ENCODE data around the gene KNCN. TPM values are rescaled to one million over a fixed set of nuclear protein-coding genes. Genes with fewer than 3 reads are reported as not detected.

Gene KNCN
- total RNA-seq, 1 donor from 2014 or later = not detected

DNA sequence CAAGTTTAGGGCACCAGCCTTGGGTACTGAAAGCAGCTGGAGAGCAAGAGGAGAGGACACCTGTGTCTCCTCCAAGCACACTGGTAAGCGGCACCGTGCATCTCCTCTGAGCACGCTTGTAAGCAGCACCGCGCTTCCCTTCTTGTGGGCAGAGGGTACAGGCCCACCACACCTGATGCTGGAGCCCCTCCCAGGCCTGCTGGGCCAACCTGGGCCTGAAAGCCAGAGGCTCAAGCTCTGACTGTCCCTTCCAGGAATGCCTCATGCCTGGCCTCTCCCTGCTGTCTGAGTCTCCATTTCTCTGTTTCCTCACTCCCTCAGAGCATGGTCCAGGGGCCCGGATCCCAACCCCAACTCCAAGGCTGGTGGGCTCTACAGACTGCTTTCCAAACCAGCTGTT, 35.9 kb downstream of the KNCN start:
- DNase-seq (ENCODE audit: low read depth) (no peak), FAIRE-seq (no peak)
- Histone ChIP-seq H3K4me3 (ENCODE audit: low read depth, low read length) (no peak overlapping the region), H3K36me3 (ENCODE audit: control insufficient read depth, insufficient read depth, low read length) (no peaks in the 10 kb centered on the region), H3K27me3 (ENCODE audit: control insufficient read depth, insufficient read depth, low read length) (no peaks in the 10 kb centered on the region)
- TF ChIP-seq, protein P1, sequence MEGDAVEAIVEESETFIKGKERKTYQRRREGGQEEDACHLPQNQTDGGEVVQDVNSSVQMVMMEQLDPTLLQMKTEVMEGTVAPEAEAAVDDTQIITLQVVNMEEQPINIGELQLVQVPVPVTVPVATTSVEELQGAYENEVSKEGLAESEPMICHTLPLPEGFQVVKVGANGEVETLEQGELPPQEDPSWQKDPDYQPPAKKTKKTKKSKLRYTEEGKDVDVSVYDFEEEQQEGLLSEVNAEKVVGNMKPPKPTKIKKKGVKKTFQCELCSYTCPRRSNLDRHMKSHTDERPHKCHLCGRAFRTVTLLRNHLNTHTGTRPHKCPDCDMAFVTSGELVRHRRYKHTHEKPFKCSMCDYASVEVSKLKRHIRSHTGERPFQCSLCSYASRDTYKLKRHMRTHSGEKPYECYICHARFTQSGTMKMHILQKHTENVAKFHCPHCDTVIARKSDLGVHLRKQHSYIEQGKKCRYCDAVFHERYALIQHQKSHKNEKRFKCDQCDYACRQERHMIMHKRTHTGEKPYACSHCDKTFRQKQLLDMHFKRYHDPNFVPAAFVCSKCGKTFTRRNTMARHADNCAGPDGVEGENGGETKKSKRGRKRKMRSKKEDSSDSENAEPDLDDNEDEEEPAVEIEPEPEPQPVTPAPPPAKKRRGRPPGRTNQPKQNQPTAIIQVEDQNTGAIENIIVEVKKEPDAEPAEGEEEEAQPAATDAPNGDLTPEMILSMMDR (IDR thresholded peaks at IDR 0.05; ENCODE audit: insufficient read depth, low read length, severe bottlenecking) = no peak

DNA sequence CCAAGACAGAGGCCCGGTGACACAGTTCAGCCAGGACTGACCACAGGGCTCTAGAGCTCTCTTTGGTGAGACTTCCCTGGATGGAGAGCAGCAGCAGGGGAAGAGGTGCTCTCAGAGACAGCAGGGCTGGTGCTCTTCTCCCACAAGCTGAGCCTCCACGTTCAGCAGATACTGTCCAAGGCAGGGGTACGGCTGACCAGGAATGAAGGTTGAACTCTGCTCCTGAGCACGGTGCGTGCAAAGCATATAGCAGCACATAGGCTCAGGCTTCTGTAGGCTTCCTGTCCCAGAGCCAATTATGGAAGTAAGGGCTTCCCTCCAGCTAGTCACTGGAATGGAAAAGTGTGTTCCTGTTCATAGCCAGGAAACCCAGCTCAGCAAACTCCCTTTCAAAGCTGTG, 37.9 kb downstream of the KNCN start:
- H3K27me3 ChIP-seq (ENCODE audit: control insufficient read depth, insufficient read depth, low read length) = no peaks in the 10 kb centered on the region
- DNase-seq (ENCODE audit: low read depth) = no peak
- H3K36me3 ChIP-seq (ENCODE audit: control insufficient read depth, insufficient read depth, low read length) = no peaks in the 10 kb centered on the region
- FAIRE-seq = no peak
- TF ChIP-seq, protein P1 (IDR thresholded peaks at IDR 0.05; ENCODE audit: insufficient read depth, low read length, severe bottlenecking) = no peak
- H3K4me3 ChIP-seq (ENCODE audit: low read depth, low read length) = no peak overlapping the region

DNA sequence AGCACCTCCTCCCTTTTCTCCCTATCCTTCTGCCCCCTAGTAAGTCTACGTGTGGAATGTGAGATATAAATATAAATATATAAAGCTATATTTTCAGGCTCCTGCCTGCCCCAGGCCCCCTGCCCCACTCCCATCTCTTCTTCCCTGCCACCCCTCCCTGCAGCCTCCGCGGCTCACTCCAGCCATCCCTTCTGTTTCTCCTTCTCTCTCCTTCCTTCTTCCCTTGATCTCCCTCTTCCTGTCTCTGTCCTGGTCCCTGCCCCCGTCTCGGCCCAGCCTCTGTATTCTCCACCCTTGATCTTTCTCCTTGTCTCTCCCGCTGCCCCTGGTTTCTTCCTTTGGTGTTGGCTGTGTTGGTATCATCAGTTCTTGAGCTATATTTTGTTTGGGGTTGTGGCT, 38.7 kb downstream of the KNCN start:
- DNase-seq (ENCODE audit: low read depth) (no peak), FAIRE-seq (no peak)
- Histone ChIP-seq H3K4me3 (ENCODE audit: low read depth, low read length) (no peak overlapping the region), H3K27me3 (ENCODE audit: control insufficient read depth, insufficient read depth, low read length) (no peaks in the 10 kb centered on the region), H3K36me3 (ENCODE audit: control insufficient read depth, insufficient read depth, low read length) (no peaks in the 10 kb centered on the region)
- TF ChIP-seq, protein P1 (IDR thresholded peaks at IDR 0.05; ENCODE audit: insufficient read depth, low read length, severe bottlenecking) = no peak

DNA sequence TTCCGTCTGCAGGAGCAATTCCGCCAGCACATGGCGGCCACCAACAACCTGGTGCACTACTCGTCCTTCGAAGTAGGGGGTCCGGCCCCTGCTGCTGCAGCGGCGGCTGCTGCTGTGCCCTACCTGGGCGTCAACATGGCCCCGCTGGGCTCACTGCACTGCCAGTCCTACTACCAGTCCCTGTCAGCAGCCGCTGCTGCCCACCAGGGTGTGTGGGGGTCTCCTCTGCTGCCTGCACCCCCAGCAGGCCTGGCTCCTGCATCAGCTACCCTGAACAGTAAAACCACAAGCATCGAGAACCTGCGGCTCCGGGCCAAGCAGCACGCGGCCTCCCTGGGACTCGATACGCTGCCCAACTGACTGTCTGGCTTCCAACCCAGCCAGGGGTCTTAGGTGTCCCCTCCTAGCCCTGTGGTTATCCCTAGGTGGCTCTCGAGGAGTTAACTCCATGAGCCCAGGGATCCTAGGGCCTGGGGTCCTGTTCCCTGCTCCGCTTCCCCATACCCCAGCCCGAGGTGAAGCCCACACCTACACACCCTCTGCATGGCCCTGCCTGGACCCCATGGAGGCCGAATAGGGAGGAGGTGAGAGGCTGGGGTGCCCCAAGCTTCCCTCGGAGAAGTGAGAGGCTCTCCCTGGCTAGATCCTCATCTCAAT, 39.2 kb downstream of the KNCN start:
- TF ChIP-seq, protein P1 (IDR thresholded peaks at IDR 0.05; ENCODE audit: insufficient read depth, low read length, severe bottlenecking) = no peak
- H3K27me3 ChIP-seq (ENCODE audit: control insufficient read depth, insufficient read depth, low read length) = no peaks in the 10 kb centered on the region
- no peaks in the 10 kb centered on the region for H3K36me3 ChIP-seq (ENCODE audit: control insufficient read depth, insufficient read depth, low read length)
- FAIRE-seq = no peak
- no peak overlapping the region for H3K4me3 ChIP-seq (ENCODE audit: low read depth, low read length)
- no peak for DNase-seq (ENCODE audit: low read depth)

DNA sequence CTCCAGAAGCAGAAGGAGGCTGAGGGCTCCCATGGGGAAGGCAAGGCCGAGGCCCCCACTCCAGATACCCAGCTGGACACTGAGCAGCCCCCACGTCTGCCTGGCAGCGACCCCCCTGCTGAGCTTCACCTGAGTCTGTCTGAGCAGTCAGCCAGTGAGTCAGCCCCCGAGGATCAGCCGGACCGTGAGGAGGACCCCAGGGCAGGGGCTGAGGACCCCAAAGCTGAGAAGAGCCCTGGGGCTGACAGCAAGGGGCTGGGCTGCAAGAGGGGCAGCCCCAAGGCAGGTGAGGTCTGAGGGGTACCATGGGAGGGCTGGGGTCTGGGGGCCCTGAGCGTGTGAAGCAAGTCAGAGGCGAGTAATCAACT, 40.5 kb downstream of the KNCN start:
- no peak for FAIRE-seq
- DNase-seq (ENCODE audit: low read depth) = no peak
- Histone ChIP-seq H3K36me3 (ENCODE audit: control insufficient read depth, insufficient read depth, low read length) (no peaks in the 10 kb centered on the region), H3K4me3 (ENCODE audit: low read depth, low read length) (no peak overlapping the region), H3K27me3 (ENCODE audit: control insufficient read depth, insufficient read depth, low read length) (no peaks in the 10 kb centered on the region)
- TF ChIP-seq, protein P1 (IDR thresholded peaks at IDR 0.05; ENCODE audit: insufficient read depth, low read length, severe bottlenecking) = no peak
